Activated CD4-positive, alpha-beta memory T cell treated with anti-CD3 and anti-CD28 coated beads for 36 hours (primary cell): ENCODE measurements around the gene CEMIP. TPM values are rescaled to one million over a fixed set of nuclear protein-coding genes. Genes with fewer than 3 reads are reported as not detected.

Experiments used
- CTCF ChIA-PET: fragments of 350-600 bp; sonication (Branson Sonifier 250); formaldehyde crosslinking; loops from one replicate; lab custom pipeline; 2021; ENCODE audit warnings: antibody characterized with exemption, inconsistent platforms; lab: Charles Lee
- POLR2A ChIA-PET: fragments of 350-600 bp; sonication (Branson Sonifier 250); formaldehyde crosslinking; loops from one replicate; lab custom pipeline; 2021; ENCODE audit warnings: antibody characterized with exemption; lab: Charles Lee
- DNase-seq: peaks from one replicate; pipeline ENCODE4 v3.0.0-alpha.2; 2020
- H3K27ac Mint-ChIP-seq: one replicate; pipeline ENCODE4 v1.8.0; 2021; ENCODE audit warnings: mixed read lengths
- H3K27me3 Mint-ChIP-seq: one replicate; pipeline ENCODE4 v1.8.0; 2021; ENCODE audit warnings: mixed read lengths
- H3K36me3 Mint-ChIP-seq: one replicate; pipeline ENCODE4 v1.8.0; 2021; ENCODE audit warnings: mixed read lengths
- H3K4me1 Mint-ChIP-seq: one replicate; pipeline ENCODE4 v1.8.0; 2021; ENCODE audit warnings: low read depth, mixed read lengths
- H3K4me3 Mint-ChIP-seq: one replicate; pipeline ENCODE4 v1.8.0; 2021; ENCODE audit warnings: mild to moderate bottlenecking, mixed read lengths
- H3K9me3 Mint-ChIP-seq: one replicate; pipeline ENCODE4 v1.8.0; 2021; ENCODE audit warnings: mixed read lengths
- intact Hi-C: fragments of 100-400 bp; cut with micrococcal nuclease; formaldehyde crosslinking; loops from one replicate; pipeline ENCODE4 v1.15.1; 2023
- total RNA-seq, 2 experiments: library from RNA; stranded (reverse); gene quantifications; one replicate each; pipeline ENCODE4 v1.2.3, GENCODE V29; 2021

CEMIP gene
- total RNA-seq, 2 experiments from 2014 or later, result 0.07 TPM; not detected in 1

DNA sequence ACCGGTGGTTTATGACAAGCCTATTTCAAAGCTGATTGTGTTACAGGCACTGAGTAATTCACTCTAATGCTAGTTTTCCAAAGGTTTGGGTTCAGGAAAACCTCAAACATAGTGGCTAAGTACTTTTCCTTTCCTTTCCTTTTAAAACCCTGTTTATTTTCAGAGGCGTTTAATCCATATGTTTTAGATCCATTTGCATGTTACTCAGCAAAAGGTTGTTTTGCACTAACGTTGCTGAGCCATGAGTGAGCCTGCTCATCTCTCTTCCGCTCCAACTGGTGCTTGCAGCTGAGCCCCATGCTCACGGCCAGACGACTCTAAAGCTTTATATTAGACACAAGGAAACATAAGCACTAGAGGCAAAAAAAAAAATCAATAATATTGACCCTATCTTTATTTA lies 9.4 kb downstream of the CEMIP start:
- intact Hi-C loops, result no loop called here
- ChIA-PET CTCF (interaction anchor here (0.9 kb wide), 1 partner anchor 12 kb away, joined by 5 read pairs; no protein-coding TSS in a partner anchor), POLR2A (no interaction called here)
- H3K9me3 Mint-ChIP-seq, result no peaks in the 10 kb centered on the region
- H3K27me3 Mint-ChIP-seq, result peaks cover 1% of the 10 kb centered on the region
- no peak overlapping the region for H3K27ac Mint-ChIP-seq
- no peaks in the 10 kb centered on the region for H3K36me3 Mint-ChIP-seq
- H3K4me1 Mint-ChIP-seq, result peaks cover 7% of the 10 kb centered on the region
- H3K4me3 Mint-ChIP-seq, result no peak overlapping the region
- DNase-seq, result no peak

DNA sequence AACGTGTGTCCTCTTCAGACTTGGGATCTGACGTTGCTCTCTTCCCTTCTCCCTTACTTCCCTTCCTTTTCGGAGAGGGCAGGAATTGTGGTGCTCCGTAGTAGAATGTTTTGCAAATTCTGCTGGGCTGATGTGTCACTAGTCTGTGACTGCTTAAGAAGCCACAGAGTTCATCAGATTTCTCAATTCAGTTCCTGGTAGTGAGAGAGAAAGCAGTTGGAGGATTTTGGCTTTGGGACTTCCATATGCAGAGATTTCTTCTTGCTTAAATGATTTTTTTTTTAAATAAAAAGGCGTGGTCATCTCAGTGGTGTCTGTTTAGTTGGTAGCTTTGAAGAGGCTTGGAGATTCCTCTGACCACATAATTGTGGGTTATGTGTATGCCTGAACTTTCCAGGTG lies 10.1 kb downstream of the CEMIP start:
- no peak overlapping the region for H3K4me3 Mint-ChIP-seq
- POLR2A ChIA-PET, result no interaction called here
- no peaks in the 10 kb centered on the region for H3K36me3 Mint-ChIP-seq
- no peak for DNase-seq
- intact Hi-C loops, result no loop called here
- H3K27me3 Mint-ChIP-seq, result peaks cover 3% of the 10 kb centered on the region
- H3K4me1 Mint-ChIP-seq, result no peaks in the 10 kb centered on the region
- H3K9me3 Mint-ChIP-seq, result no peaks in the 10 kb centered on the region
- CTCF ChIA-PET, result interaction anchor here (1.2 kb wide), 1 partner anchor 13 kb away, joined by 5 read pairs; no protein-coding TSS in a partner anchor
- H3K27ac Mint-ChIP-seq, result no peak overlapping the region

DNA sequence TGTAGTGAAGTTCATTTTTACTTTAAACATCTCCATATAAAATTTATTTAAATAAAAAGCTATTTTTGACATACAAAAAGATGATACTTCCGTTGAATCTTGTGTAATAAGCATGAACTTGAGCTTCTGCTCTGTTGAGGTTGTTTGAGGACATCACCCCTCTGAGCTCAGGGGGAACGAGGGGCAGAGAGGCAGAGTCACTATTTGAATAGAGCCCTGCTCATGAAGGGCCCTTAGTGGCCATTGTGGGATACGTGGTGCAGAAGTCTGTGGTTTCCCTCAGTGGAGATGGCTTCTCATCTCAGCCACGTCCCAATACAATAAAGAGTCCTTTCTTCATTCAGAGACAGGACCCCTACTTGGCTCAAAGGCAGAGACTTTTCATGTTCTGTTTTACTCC lies 10.6 kb downstream of the CEMIP start:
- Mint-ChIP-seq H3K4me1 (no peaks in the 10 kb centered on the region), H3K4me3 (no peak overlapping the region), H3K9me3 (no peaks in the 10 kb centered on the region), H3K27me3 (peaks cover 3% of the 10 kb centered on the region), H3K27ac (no peak overlapping the region), H3K36me3 (no peaks in the 10 kb centered on the region)
- ChIA-PET POLR2A (no interaction called here), CTCF (interaction anchor here (1.2 kb wide), 1 partner anchor 13 kb away, joined by 5 read pairs; no protein-coding TSS in a partner anchor)
- intact Hi-C loops, result no loop called here
- DNase-seq, result no peak

DNA sequence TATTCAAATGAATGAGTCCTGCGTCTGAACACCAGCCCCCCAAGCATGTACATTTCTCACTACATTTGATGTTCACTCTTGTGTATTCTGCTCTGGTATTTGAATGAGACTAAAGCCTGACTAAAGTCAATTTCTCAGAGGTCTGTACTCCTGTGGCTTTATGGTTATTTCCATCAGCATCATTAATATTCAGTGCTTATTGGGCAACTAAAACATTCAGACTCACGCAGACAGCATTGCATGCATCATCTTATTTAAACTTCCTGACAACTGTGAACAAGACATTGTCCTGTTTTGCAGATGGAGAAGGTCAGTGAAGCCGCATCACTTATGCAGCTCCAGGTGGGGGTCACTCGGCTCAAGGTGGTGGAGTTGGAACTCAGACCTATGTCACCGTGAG lies 11.1 kb downstream of the CEMIP start:
- no peak overlapping the region for H3K4me3 Mint-ChIP-seq
- intact Hi-C loops, result no loop called here
- H3K27me3 Mint-ChIP-seq, result peaks cover 5% of the 10 kb centered on the region
- no peaks in the 10 kb centered on the region for H3K9me3 Mint-ChIP-seq
- CTCF ChIA-PET, result interaction anchor here (1.2 kb wide), 1 partner anchor 14 kb away, joined by 5 read pairs; no protein-coding TSS in a partner anchor
- POLR2A ChIA-PET, result no interaction called here
- DNase-seq, result no peak
- H3K27ac Mint-ChIP-seq, result no peak overlapping the region
- no peaks in the 10 kb centered on the region for H3K4me1 Mint-ChIP-seq
- H3K36me3 Mint-ChIP-seq, result no peaks in the 10 kb centered on the region

DNA sequence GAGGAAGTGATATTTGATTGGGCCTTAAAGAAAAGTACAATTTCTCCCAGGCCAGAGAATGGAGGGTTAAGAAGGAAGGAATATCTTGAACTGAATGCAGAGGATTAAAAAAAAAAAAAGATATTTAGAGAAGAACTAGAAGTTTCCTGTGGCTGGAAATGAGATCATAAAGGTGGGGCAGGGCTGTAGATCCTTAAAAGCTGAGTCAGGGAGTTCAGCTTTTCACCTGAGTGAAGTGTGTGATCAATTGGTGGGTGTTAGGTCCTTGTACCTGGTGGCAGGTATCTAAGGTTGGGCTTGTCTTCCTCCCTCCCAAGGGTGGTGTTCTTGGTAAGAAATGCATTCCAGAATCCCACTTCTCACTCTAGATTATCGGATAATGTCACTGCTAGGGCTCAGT lies 11.8 kb downstream of the CEMIP start:
- no peak overlapping the region for H3K4me3 Mint-ChIP-seq
- no peaks in the 10 kb centered on the region for H3K36me3 Mint-ChIP-seq
- H3K27ac Mint-ChIP-seq, result no peak overlapping the region
- no peak for DNase-seq
- no peaks in the 10 kb centered on the region for H3K4me1 Mint-ChIP-seq
- H3K27me3 Mint-ChIP-seq, result peaks cover 7% of the 10 kb centered on the region
- intact Hi-C loops, result no loop called here
- ChIA-PET POLR2A (no interaction called here), CTCF (interaction anchor here (0.7 kb wide), 1 partner anchor 244 kb away, joined by 4 read pairs; no protein-coding TSS in a partner anchor)
- no peaks in the 10 kb centered on the region for H3K9me3 Mint-ChIP-seq

DNA sequence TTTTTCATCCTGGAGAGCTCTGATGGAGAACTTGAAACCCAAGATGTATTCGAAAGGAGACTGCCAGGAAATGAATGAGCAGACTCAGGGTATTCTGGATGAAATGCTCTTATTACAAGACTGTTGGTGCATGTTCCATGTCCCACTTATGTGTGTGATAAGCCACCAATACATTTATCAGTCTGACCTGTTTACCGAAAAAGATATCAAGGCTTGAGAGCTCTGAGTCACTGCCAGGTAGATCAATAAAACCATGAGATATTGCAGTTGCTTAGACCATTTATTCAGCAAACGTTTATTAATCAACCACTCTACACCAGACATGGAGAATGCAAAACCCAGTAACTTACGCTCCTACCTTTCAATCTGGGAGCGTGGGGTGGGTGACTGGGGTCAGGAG lies 17.2 kb downstream of the CEMIP start:
- DNase-seq, result no peak
- peaks cover 10% of the 10 kb centered on the region for H3K27me3 Mint-ChIP-seq
- intact Hi-C loops, result no loop called here
- no peak overlapping the region for H3K27ac Mint-ChIP-seq
- ChIA-PET CTCF (interaction anchor here (0.6 kb wide), 1 partner anchor 296 kb away, joined by 3 read pairs; no protein-coding TSS in a partner anchor), POLR2A (no interaction called here)
- no peaks in the 10 kb centered on the region for H3K4me1 Mint-ChIP-seq
- H3K36me3 Mint-ChIP-seq, result no peaks in the 10 kb centered on the region
- no peak overlapping the region for H3K4me3 Mint-ChIP-seq
- H3K9me3 Mint-ChIP-seq, result no peaks in the 10 kb centered on the region

DNA sequence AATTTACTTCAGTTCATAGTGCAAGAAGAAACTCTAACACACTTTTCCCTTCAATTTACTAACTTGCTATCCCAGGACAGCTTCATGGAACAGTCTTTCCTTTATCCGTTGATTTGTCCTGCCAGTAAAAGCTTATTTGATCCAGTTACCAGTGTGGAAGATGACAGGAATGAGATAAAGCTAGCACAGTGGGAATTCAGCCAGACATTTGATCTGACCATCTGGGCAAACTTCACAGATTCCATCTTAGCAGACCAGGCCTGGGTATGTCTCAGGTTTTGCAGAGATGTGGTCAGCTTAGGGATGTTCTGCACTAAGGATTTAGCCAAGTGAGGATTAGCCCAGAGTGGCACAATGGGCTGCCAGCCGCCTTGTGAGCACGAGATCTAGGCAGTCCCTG lies 19.7 kb downstream of the CEMIP start:
- no peak overlapping the region for H3K4me3 Mint-ChIP-seq
- H3K27ac Mint-ChIP-seq, result no peak overlapping the region
- ChIA-PET POLR2A (no interaction called here), CTCF (interaction anchor here (0.6 to 3.7 kb wide), 3 partner anchors 16 to 171 kb away, joined by 3 to 10 read pairs (median 3); no protein-coding TSS in a partner anchor)
- H3K36me3 Mint-ChIP-seq, result no peaks in the 10 kb centered on the region
- intact Hi-C loops, result no loop called here
- peaks cover 11% of the 10 kb centered on the region for H3K4me1 Mint-ChIP-seq
- H3K27me3 Mint-ChIP-seq, result peaks cover 10% of the 10 kb centered on the region
- H3K9me3 Mint-ChIP-seq, result peaks cover 2% of the 10 kb centered on the region
- DNase-seq, result no peak

DNA sequence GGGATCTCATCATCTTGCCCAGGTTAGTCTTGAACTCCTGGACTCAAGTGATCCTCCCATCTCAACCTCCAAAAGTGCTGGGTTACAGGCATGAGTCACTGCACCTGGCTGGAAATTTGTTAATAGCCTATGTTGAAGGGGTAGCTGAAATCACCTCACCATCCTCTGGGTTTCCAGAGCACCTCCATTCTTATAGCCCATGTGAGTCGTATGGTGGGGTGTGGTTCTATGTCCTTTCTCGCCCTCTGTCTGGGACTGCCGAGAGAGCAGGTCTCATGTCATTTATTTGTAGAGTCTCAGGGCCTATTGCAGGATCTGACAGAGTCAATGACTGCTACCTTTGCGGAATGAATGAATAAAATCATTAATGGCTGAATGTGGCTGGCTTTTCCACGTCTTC lies 20.9 kb downstream of the CEMIP start:
- Mint-ChIP-seq H3K4me3 (no peak overlapping the region), H3K9me3 (peaks cover 6% of the 10 kb centered on the region), H3K27me3 (peaks cover 7% of the 10 kb centered on the region), H3K27ac (no peak overlapping the region), H3K36me3 (no peaks in the 10 kb centered on the region), H3K4me1 (peaks cover 22% of the 10 kb centered on the region)
- no peak for DNase-seq
- CTCF ChIA-PET, result interaction anchor here (3.7 kb wide), 1 partner anchor 23 kb away, joined by 10 read pairs; no protein-coding TSS in a partner anchor
- intact Hi-C loops, result loop anchor here (10.0 kb wide), 1 partner anchor 495 kb away; no protein-coding TSS in a partner anchor
- POLR2A ChIA-PET, result no interaction called here

DNA sequence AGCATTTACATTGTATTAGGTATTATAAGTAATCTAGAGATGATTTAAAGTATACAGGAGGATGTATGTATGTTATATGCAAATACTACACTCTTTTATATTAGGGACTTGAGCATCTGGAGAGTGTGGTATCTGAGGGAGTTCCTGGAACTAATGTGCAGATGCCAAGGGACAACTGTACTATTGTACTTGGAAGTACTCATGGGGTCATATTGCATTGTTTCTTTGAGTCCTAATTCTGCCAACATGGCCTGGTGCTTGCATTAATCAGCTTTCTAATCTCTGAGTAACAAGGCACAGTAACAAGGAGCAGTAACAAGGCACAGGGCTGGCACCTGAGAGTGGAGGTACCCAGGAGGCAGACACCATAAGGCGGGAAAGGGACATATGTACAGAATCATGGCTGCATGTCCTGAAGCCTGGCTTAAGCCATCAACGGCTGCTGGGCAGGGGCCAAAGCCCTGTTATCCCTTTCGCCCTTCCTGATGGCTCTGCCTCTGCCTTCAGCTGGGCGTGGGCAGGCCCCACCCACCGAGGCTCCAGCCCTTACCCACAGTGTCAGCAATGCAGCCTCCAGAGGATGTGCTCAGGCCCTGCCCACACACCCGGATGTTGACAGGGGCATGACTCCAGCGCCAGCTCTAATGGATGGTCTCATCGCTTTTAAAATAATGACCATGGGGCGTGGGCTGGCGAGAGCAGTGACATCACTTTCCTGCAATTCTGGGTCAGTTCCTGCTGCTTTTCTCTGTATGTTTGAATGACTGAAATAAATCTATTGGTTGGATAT lies 22.9 kb downstream of the CEMIP start:
- H3K27me3 Mint-ChIP-seq, result no peaks in the 10 kb centered on the region
- intact Hi-C loops, result loop anchor here (10.0 kb wide), 1 partner anchor 493 kb away; no protein-coding TSS in a partner anchor
- peaks cover 26% of the 10 kb centered on the region for H3K4me1 Mint-ChIP-seq
- no peaks in the 10 kb centered on the region for H3K36me3 Mint-ChIP-seq
- no peak overlapping the region for H3K27ac Mint-ChIP-seq
- DNase-seq, result no peak
- POLR2A ChIA-PET, result no interaction called here
- H3K4me3 Mint-ChIP-seq, result no peak overlapping the region
- CTCF ChIA-PET, result interaction anchor here (1.2 to 3.4 kb wide), 3 partner anchors 9 to 26 kb away, joined by 3 to 22 read pairs (median 4); partner anchors contain the start of gene CEMIP
- H3K9me3 Mint-ChIP-seq, result peaks cover 6% of the 10 kb centered on the region

DNA sequence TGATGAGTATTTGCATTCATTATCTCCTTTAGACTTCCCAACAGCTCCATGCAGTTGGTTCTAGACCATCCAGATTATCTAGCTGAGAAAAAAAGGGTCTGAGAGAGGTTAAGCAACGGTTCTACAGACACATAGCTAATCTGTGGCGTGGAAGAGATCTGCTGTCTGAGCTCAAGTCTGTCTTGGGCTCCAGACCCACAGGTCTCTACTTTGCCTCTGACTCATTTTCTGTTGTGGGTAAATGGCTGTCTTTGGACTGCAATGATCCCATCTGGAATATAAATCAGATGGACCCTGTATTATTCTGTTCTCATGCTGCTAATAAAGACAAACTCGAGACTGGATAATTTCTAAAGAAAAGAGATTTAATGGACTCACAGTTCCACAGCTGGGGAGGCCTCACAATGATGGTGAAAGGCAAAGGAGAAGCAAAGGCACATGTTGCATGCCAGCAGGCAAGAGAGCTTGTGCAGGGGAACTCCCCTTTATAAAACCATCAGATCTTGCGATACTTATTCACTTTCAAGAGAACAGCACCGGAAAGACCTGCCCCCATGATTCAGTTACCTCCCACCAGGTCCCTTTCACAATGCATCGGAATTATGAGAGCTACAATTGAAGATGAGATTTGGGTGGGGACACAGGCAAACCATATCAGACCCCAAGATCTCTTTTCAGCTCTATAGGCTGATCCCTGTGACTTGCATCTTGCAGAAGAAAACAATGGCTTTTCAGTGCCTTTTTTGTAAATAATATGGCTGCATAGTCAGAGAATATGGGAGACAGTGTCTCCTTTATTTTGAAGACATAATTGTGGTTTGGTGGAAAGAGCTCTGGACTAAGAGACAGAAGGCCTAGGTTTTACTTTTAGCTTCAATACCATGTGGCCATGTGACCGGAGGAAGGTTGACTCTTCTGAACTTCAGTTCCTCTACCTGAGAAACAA lies 24.7 kb downstream of the CEMIP start:
- CTCF ChIA-PET, result interaction anchor here (0.7 to 3.4 kb wide), 6 partner anchors 18 to 462 kb away, joined by 3 to 22 read pairs (median 4); partner anchors contain the start of gene CEMIP

DNA sequence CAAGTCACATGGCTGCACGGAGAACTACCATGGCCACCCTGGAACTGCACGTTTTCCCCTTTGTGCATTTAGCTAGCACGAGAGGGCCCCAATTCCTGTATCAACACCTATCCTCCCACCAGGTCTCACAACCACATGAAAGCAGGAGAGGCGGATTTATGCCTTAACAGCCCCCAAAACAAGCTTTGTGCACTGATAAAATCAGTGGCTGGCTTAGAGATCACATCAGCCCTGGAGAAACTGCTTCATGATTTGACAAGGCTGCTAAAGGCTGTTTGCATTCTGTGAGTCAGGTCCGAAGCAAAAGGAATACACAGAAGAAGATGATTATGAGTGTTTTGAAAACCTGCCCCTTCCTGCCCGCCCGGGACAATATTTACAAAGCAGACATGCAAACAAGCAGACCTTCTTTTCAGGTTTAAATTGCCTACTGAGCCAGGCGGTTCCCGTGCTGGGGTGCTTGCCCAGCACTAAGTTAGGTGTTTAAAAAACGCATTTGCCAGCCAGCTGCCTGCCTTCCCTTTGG lies 25.9 kb downstream of the CEMIP start:
- Mint-ChIP-seq H3K36me3 (no peaks in the 10 kb centered on the region), H3K9me3 (peaks cover 6% of the 10 kb centered on the region), H3K27ac (peak overlapping the region; percentile 55), H3K27me3 (no peaks in the 10 kb centered on the region), H3K4me3 (peak overlapping the region; percentile 11), H3K4me1 (peaks cover 26% of the 10 kb centered on the region)
- DNase-seq, result peak; percentile 46
- CTCF ChIA-PET, result interaction anchor here (0.9 to 3.4 kb wide), 4 partner anchors 19 to 165 kb away, joined by 4 to 22 read pairs (median 6); partner anchors contain the start of gene CEMIP
- POLR2A ChIA-PET, result no interaction called here
- intact Hi-C loops, result loop anchor here (1.0 to 10.0 kb wide), 3 partner anchors 18 to 490 kb away; no protein-coding TSS in a partner anchor

More for the DNA sequence above, 24.7 kb downstream of the CEMIP start:
- H3K9me3 Mint-ChIP-seq, result peaks cover 6% of the 10 kb centered on the region
- DNase-seq, result peak; percentile 67
- POLR2A ChIA-PET, result interaction anchor here (1.1 to 1.4 kb wide), 3 partner anchors 19 to 483 kb away, joined by 3 to 6 read pairs (median 3); partner anchors contain the start of gene CEMIP
- peaks cover 26% of the 10 kb centered on the region for H3K4me1 Mint-ChIP-seq
- intact Hi-C loops, result loop anchor here (2.0 to 10.0 kb wide), 2 partner anchors 17 to 491 kb away; no protein-coding TSS in a partner anchor
- no peaks in the 10 kb centered on the region for H3K36me3 Mint-ChIP-seq
- H3K27ac Mint-ChIP-seq, result peak overlapping the region; percentile 55
- H3K4me3 Mint-ChIP-seq, result no peak overlapping the region
- no peaks in the 10 kb centered on the region for H3K27me3 Mint-ChIP-seq
